Measurements from ENCODE around the gene RRP1B. TPM values are rescaled to one million over a fixed set of nuclear protein-coding genes. Genes with fewer than 3 reads are reported as not detected.

The RRP1B gene
- total and polyA plus RNA-seq, 9 of the 15 experiments (the other 6 are each of a cell fraction or from before 2014, with no cell fraction given), result 6.8 to 66.6 (median 41.9) TPM

- no peak for TF ChIP-seq KLF13 (tag; IDR thresholded peaks at IDR 0.05; ENCODE audit: borderline replicate concordance, low read depth)
- peak; percentile 36 for TF ChIP-seq CXXC5 (CRISPR knock-in tag; IDR thresholded peaks at IDR 0.05)
- no peak for TF ChIP-seq SRSF1 (IDR thresholded peaks at IDR 0.05; ENCODE audit: low read depth, low read length)
- TF ChIP-seq BRCA1 (IDR thresholded peaks at IDR 0.05), result no peak
- TF ChIP-seq BRCA1 (CRISPR knock-in tag; IDR thresholded peaks at IDR 0.05), result no peak
- TF ChIP-seq BRD9 (IDR thresholded peaks at IDR 0.05; ENCODE audit: low read depth, partially characterized antibody), result no peak
- no peak for TF ChIP-seq MBD1 (CRISPR knock-in tag; IDR thresholded peaks at IDR 0.05)
- no peak for TF ChIP-seq TEAD2 (tag; IDR thresholded peaks at IDR 0.05)
- TF ChIP-seq TCF7L2 (IDR thresholded peaks at IDR 0.05; ENCODE audit: low read depth, low read length), result no peak
- no peak for TF ChIP-seq ILF3 (IDR thresholded peaks at IDR 0.05; ENCODE audit: borderline replicate concordance)
- peak; percentile 52 for TF ChIP-seq MEIS2 (IDR thresholded peaks at IDR 0.05; ENCODE audit: partially characterized antibody)
- no peak for TF ChIP-seq ZNF583 (CRISPR knock-in tag; IDR thresholded peaks at IDR 0.05)
- TF ChIP-seq ARID4B (CRISPR knock-in tag; IDR thresholded peaks at IDR 0.05), result no peak
- no peak for TF ChIP-seq ILK (tag; IDR thresholded peaks at IDR 0.05; ENCODE audit: borderline replicate concordance, low read depth)
- TF ChIP-seq PRPF4 (IDR thresholded peaks at IDR 0.05; ENCODE audit: insufficient read depth, low read depth, low read length, poor library complexity, severe bottlenecking), result no peak
- TF ChIP-seq BCLAF1 (IDR thresholded peaks at IDR 0.05; ENCODE audit: borderline replicate concordance in 1 of 2, control insufficient read depth in 1 of 2, low read depth in 2 of 2, low read length in 1 of 2), result no peak
- 0 out of 2 replicates have a peak, but pooled peaks have one; percentile 6 for TF ChIP-seq CBFA2T3 (IDR thresholded peaks at IDR 0.05)
- no peak for TF ChIP-seq EGR1 (conservative IDR thresholded peaks at IDR 0.05)
- TF ChIP-seq ELF1 (tag; IDR thresholded peaks at IDR 0.05), result no peak
Measured at GRCh38 chr21:43703035-43703880, 43.9 kb downstream of the RRP1B start (continued).

Data from K562 (cell line).